ENCODE data around the gene RAPGEF2.
"Not testable (repeated sequence)": the region's sequence is repeated elsewhere in the genome, so short reads cannot be mapped to it uniquely, and the experiment has no call there.

RAPGEF2 gene, protein sequence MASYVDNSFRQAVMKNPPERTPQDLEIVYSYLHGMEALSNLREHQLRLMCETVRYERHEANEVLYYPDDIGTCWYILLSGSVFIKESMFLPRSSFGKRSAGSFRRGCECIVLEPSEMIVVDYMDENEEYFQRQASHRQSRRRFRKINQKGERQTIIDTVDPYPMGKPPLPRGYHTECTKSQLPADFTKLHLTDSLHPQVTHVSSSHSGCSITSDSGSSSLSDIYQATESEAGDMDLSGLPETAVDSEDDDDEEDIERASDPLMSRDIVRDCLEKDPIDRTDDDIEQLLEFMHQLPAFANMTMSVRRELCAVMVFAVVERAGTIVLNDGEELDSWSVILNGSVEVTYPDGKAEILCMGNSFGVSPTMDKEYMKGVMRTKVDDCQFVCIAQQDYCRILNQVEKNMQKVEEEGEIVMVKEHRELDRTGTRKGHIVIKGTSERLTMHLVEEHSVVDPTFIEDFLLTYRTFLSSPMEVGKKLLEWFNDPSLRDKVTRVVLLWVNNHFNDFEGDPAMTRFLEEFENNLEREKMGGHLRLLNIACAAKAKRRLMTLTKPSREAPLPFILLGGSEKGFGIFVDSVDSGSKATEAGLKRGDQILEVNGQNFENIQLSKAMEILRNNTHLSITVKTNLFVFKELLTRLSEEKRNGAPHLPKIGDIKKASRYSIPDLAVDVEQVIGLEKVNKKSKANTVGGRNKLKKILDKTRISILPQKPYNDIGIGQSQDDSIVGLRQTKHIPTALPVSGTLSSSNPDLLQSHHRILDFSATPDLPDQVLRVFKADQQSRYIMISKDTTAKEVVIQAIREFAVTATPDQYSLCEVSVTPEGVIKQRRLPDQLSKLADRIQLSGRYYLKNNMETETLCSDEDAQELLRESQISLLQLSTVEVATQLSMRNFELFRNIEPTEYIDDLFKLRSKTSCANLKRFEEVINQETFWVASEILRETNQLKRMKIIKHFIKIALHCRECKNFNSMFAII (N-terminal part only)

DNA sequence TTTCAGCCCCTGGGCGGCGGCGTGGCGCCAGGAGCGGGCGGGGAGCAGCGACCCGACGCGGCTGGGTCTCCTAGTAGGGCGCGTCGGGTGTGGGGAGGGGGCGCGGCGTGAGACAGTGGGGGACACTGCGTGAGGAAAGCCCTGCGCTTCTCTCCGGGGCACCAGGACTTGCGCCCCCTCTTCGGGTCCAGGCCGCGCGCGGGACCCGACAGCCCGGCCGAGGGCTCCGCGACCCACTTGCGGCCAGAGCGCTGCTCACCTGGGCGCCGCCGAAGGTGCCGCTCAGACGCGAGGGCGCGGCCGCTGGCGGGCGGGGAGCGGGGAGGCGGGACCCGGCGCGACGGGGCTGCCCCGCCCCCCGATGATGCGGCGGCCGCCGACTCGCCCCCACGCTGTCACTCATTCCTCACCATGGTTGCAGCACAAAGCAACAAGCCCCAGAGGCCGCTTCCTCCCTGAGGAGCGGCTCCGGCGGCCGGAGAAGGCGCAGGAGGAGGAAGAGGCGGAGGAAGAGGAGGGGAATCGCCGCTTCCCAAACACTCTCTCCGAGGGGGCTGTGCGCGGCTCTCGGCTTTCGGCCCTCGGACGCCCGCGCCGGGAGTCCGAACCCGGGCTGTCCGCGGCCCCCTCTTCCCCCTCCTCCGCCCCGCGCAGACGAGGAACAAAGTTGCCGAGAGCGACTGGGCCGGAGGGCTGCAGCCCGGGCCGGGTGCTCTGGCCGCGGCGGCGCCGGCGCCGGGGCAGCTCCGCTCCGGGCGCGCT, at the start of gene RAPGEF2:
Gene RAPGEF2, plus strand, starts transcription at position 458 of the 762 bp plus-strand sequence. CDS start 1,084 bp downstream, outside the sequence.
- peak; percentile 95 for DNase-seq

DNA sequence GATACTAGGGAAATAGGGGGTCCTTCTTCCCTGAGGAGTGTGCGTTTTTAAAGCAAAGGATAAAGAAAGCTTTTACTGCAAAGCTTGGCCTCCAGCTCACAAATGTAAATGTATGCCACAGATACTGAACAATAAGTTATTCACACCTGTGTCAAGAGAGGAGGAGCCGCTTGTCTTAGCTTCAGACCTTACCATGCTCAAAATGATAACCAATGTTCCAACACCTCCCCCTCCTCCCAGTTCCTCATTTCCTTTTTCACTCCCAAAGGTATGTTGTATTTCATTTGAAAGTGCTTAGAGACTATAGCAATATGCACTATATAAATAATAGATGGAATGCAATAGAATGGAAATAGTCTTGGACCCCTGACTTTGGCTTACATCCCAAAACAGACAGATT, 47.0 kb upstream of the RAPGEF2 start:
- DNase-seq: no peak

DNA sequence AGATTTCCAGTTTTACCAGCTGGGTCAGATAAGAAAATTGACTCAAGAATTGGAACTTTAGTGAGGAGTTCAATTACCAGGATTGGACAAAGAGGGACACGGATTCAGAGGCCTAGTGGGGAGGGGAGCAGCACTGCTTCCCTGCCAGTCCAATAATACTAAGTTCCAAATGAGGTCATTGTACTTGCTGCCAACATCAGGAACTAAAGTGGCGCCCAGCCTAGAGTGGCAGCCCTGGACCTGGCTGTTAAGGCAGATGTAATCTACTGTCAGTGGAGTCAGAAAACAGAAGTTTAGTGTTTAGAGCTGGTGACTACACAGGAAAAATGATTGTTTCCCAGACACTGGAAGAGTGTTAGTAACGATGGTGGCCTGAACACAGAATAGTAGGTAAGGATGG, 42.7 kb upstream of the RAPGEF2 start:
- DNase-seq: no peak

DNA sequence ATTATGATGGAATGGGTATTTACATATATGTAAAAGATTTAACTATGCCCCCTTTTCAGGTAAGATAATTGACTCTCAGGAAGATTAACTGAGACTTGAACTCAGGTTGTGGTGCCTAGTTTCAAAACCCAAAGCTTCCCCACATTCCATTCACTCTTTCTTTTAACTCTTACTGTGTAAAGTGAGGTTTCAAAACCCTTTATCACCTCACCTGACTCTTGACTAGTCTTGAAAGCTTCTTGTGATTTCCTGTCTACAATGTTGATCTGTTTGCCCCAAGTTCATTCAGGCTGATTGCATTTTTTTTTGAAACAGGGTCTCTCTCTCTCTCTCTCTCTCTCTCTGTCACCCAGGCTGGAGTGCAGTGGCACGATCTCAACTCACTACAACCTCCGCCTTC, 40.5 kb upstream of the RAPGEF2 start:
- no peak for DNase-seq

DNA sequence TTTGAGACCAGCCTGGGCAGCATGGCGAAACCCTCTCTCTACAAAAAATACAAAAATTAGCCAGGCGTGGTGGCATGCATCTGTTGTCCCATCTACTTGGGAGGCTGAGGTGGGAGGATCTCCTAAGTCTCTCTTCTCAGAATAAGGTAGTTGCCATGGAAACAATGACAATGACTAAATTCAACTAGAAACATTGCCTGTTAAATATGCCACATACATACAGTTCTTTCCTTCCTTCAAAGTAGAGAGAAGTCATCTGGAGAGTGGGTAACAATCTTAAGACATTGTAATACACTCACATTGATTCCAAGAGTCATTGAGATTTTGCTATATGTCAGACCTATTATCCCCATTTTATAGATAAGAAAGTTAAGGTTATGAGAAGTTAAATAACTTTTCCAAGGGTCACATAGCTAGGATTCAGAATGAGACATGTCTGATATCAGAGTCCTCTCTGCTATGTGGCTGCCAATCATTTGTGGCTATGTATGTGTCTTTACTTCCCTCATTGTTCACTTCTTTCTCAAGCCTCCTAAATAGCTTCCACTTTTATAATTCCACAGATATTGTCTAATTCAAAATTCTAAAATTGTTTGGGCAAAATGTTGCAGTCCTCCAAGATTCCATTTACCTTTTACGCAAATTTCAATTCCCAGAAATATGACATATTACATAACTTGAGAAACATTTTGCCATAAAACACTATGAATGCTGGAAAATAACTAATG, 37.2 kb upstream of the RAPGEF2 start:
- DNase-seq: no peak

DNA sequence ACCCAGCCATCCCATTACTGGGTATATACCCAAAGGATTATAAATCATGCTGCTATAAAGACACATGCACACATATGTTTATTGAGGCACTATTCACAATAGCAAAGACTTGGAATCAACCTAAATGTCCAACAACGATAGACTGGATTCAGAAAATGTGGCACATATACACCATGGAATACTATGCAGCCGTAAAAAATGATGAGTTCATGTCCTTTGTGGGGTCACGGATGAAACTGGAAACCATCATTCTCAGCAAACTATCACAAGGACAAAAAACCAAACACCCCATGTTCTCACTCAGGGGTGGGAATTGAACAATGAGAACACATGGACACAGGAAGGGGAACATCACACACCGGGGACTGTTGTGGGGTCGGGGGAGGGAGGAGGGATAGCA, 34.7 kb upstream of the RAPGEF2 start:
- not testable (repeated sequence) for DNase-seq

DNA sequence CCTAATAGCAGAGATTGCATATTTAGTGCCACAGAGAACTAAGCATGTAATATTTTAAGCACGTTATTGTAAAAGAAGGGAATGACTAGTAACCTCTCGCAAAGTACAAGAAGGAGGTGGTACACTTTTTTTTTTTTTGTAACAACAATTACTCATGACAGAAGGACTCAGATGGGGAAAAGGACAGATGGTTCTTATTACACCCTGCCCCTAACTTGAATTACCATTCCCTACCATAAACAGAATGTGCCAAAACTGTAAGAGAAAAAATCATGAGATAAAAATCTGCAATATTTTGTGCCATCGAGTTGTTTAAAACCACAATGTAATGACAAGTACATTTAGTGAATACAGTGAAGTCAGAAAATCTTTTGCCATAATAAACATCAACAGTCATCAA, 33.0 kb upstream of the RAPGEF2 start:
- DNase-seq: peak; percentile 87

DNA sequence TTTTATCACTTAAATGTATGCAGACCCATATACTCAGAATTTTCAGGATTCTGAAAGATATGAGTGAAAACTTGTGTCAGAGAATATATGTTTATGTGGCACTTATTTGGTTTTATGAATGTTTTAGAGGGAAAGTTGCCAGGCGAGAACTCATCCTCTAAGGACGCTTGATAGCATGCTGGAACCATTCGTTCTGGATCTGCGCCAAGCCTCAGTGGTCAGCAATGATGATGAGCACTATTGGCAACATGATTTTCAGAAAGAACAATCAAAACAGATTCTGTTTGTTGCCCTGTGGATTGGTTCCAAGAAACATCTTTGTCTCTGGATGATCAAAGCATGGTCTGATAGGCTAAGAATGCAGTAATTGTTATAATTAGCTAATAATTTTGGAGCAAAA, 32.1 kb upstream of the RAPGEF2 start:
- peak; percentile 76 for DNase-seq

DNA sequence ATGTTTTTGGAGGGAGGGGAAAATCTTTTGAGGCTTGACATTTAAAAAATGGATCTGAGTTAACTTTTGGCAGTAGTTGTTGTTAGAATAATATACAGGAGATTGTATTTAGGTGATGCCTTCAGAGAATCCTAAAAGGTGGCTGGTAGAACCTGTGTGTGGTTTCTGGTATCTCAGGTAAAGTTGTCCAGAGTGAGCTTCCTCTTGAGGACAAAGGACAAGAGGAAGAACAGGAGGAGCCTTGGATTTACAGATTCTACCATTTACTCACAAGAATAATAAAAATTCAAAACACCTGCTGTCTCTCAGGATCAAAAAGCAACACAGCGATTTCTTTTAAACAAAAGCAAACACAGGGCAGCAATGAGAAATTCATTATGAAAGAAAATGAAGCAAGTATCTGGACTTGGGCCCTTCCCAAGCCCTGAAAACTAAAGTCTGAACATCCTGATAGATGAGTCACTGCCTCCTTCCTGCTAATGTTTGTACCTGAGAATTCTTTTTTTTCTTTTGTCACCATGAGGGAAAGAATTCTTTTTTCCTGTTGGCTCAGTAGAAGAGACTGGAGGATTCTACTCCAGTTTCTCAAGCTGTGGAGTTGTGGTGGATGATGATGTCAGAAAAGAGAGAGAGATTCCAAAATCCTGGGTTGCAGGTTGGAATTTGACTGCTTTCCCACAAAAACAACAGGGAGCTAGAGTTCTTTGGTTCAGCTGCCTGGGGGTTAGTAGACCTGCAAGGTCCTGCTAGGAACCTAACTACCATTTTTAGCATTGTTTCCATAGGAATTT, 31.5 kb upstream of the RAPGEF2 start:
- DNase-seq: peak; percentile 82

DNA sequence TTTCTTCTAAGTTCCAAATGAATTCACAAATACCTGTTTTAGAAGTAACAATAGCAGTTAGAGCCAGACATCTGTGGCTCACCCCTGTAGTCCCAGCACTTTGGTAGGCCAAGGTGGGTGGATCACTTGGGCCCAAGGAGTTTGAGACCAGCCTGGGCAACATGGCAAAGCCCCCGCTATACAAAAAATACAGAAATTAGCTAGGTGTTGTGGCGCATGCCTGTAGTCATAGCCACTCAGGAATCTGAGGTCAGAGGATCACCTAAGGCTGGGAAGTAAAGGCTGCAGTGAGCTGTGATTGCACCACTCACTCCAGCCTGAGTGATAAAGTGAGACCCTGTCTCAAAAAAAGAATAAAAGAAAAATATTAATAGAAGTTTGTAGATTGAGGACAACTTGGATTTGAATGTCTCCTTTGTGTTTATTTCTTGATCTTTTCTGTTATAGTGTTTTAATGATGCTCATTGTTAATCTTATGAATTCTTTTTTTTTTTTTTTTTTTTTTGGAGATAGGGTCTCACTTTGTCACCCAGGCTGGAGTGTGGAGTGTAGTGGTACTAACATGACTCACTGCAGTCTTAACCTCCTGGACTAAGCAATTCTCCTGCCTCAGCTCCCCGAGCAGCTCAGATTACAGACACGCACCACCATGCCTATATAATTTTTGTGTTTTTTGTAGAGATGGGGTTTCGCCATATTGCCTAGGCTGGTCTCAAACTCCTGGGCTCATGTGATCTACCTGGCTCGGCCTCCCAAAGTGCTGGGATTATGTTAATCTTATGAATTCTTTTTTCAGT, 30.7 kb upstream of the RAPGEF2 start:
- DNase-seq: no peak

DNA sequence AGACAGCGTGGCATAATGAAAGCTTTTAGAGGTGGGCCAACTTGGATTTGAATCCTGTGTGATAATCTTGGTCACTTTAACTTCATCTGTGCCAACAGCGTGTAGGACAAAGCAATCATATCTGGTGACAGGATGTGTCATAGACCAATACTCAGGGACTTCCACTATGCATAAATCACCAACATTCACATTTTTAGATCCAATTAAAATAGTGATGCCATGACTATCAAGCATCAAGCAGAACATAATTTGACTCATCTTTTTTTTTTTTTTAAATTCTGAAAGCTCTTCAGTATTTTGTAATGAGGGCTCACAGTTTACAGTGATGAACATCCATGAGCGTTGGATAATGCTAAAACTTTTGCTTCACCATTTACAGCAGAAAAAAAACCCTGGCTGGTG, 27.3 kb upstream of the RAPGEF2 start:
- DNase-seq: peak; percentile 64

DNA sequence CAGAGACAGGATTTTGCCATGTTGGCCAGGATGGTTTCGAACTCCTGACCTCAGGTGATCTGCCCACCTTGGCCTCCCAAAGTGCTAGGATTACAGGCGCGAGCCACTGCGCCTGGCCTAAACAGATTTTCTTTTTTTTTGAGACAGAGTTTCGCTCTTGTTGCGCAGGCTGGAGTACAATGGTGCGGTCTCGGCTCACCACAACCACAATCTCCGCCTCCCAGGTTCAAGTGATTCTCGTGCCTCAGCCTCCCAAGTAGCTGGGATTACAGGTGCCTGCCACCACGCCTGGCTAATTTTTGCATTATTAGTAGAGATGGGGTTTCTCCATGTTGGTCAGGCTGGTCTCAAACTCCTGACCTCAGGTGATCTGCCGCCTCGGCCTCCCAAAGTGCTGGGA, 25.9 kb upstream of the RAPGEF2 start:
- not testable (repeated sequence) for DNase-seq

DNA sequence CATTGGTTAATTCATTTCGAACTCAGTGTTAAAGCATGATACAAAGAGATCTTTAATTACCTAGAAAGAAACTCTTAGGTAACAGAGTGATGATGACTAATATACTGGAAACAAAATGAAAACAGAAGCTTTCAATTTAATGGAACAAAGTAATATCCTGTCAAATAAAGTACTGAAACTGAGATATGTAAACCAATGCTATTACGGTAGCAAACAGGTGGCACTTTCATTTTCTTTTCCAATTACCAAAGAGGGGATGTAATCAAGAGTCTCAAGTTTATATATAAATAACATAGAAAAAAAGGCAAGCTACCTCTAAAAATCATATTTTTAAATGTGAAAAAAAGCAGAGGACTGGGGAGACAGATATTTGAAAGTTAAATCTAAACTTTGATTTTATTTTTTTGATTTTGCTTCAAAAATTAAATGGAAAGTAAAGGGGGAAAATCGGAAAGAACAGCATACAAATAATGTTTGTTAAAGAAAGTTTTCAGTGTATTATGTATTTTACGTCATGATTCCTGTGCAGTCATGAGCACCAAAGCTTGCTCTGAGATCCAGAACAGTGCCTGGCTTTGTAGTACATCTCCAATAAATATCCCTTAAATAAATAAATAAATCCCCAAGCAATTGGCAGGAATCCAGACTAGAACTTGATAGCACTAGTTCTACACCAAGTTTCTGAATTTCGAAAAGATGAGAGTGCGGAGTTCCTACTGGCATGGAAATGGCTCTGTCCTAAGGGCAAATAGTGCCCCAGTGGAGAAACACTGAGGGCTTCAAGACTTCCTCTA, 25.0 kb upstream of the RAPGEF2 start:
- DNase-seq: no peak

DNA sequence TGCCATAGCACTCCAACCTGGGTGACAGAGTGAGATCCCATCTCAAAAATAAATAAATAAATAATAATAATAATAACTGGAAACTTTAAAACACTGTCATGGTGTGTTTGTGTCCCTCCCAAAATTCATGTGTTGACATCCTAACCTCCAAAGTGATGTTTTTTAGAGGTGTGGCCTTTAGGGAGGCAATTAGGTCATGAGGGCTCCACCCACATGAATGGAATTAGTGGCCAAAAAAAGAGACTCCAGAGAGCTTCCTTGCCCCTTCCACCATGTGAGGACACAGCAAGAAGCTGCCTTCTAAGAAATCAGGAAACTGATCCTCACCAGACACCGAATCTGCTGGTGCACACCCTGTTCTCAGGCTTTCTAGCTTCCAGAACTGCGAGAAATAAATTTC, 23.8 kb upstream of the RAPGEF2 start:
- DNase-seq: no peak

DNA sequence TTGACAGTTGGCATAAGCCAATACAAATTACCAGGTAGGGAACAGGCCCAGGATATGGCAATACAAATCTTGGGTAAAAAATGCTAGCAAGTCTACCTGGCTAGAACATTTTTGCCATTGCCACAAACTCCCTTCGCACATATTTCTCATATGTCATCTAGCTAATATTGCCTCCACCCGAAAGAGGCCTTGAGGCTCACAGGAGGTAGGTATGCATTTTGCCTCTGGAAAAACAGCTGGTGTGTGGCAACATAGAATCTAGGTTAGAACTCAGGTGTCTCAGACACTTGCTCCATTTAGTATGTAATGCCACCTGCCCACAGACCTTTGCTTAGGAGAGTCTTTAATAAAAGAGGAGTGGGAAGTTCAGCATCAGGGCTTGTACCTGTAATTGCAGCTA, 16.3 kb upstream of the RAPGEF2 start:
- DNase-seq: no peak

DNA sequence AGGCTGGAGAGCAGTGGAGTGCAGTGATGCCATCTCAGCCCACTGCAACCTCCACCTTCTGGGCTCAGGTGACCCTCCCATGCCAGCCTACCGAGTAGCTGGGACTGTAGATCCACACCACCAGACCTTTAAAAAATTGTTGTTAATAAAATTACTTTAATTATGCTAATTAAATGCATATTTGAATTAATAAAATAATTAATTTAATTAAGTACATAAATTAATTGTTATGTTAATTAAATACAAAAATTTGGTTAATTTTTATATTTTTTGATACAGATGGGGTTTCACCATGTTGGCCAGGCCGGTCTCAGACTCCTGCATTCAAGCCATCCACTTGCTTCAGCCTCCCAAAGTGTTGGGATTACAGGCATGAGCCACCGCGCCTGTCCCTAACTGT, 12.6 kb upstream of the RAPGEF2 start:
- no peak for DNase-seq

DNA sequence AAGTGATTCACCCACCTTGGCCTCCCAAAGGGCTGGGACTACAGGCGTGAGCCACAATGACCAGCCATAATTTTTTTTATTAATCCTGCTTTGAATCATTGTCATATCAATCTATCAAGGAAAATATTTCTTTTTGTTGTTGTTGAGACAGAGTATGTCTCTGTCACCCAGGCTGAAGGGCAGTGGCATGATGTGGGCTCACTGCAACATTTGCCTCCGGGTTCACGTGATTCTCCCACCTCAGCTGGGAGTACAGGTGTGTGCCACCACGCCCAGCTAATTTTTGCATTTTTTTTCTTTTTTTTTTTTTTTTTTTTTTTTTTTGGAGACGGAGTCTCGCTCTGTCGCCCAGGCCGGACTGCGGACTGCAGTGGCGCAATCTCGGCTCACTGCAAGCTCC, 8.7 kb upstream of the RAPGEF2 start:
- DNase-seq: not testable (repeated sequence)

DNA sequence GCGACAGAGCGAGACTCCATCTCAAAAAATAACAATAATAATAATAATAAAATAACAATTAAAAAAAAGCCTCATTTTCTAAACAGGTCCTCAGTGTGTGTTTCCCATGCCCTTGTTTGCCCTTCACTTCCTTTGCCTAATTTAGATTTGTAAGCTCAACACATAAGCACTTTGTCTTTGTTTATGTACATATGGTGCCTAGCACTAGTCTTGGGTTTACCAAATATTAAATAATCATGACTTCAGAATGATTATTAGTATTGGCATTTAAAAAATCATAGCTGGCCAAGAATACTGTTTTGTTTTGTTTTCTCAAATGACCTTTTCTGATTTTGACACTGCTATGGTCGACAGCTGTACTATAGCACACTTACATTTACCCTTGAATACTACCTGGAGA, 6.4 kb upstream of the RAPGEF2 start:
- no peak for DNase-seq

DNA sequence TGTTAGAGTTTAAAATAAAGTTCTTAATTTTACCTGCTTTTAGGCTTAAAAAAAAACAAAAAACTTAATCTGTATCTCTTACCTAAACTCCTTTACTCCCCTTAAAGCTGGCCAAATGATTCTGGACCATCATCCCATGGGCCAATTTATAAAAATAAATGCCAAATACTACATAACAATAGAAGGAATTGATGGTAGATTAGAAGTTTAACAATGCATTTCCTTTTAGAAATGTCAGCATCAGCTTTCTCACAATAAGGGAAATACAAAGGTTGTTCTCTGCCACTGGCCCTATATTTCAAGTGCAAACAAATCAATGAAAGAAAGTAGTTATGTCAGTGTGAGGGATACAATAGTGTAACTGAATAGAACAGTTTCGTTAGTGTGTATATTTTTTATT, 5.7 kb upstream of the RAPGEF2 start:
- DNase-seq: no peak

DNA sequence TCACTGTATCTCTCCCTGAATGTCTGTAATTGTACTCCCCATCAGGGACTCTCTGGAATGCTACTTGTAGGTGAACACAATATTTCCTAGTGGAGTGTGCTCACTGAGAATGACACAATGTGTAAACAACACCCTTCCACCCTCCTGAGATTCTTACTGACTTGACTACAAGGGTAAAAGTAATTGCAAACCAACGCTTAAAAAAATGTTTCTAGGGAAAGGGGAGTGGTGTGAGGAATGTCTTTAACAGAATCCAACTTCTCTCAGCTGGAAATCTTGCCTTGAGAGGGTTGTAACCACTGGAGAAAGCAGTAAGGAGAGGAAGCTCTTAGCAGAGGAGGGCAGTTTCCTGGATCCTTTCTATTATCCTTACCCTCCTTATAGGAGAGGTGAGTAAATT, 5.1 kb upstream of the RAPGEF2 start:
- no peak for DNase-seq

Data from fibroblast of skin of right quadriceps (primary cell).